ENCODE results near the gene KCNH1.

- TF ChIP-seq CTCF (IDR thresholded peaks at IDR 0.05) (no peak), POLR2AphosphoS5 (IDR thresholded peaks at IDR 0.05) (no peak), POLR2A (IDR thresholded peaks at IDR 0.05) (no peak)
Measured at GRCh38 chr1:211024901-211025300, 109.0 kb downstream of the KCNH1 start.

Data from prostate gland (tissue), 2 donors.